CD4-positive, alpha-beta T cell (primary cell): Measurements from ENCODE around the gene PRKAR2B. TPM values are rescaled to one million over a fixed set of nuclear protein-coding genes. Genes with fewer than 3 reads are reported as not detected.

ENCODE experiments used
- ATAC-seq: fragments of 200-7000 bp; cut with Tn5 transposase; one replicate; pipeline ENCODE4 v1.10.0; 2022; ENCODE audit warnings: mild to moderate bottlenecking; ENCODE audit not compliant: poor library complexity
- CTCF ChIA-PET: fragments of 350-600 bp; sonication (Branson Sonifier 250); formaldehyde crosslinking; loops from one replicate; lab custom pipeline; 2021; ENCODE audit warnings: antibody characterized with exemption, inconsistent platforms; lab: Charles Lee
- POLR2A ChIA-PET: fragments of 350-600 bp; sonication (Branson Sonifier 250); formaldehyde crosslinking; loops from one replicate; lab custom pipeline; 2021; ENCODE audit warnings: antibody characterized with exemption, inconsistent platforms; lab: Charles Lee
- DNase-seq, 14 experiments: peaks; one replicate each; pipeline ENCODE4 v3.0.0-alpha.2; 2013 to 2020; ENCODE audit warnings: mixed read lengths in 2 of 14
- H3K27ac ChIP-seq, 2 donors: one replicate each; pipeline versions ENCODE4 v1.5.1 to v1.7.0; 2013; ENCODE audit warnings: low read length in 2 of 2, low read depth in 1 of 2, mild to moderate bottlenecking in 1 of 2
- H3K27me3 ChIP-seq, 2 experiments: 1 replicate in 1 of 2; 2 replicates in 1 of 2; pipeline versions ENCODE4 v1.6.1 to v1.7.0; 2013; ENCODE audit warnings: low read length in 2 of 2, control low read depth in 1 of 2, mild to moderate bottlenecking in 1 of 2, moderate library complexity in 1 of 2; ENCODE audit not compliant: insufficient read depth in 2 of 2, control insufficient read depth in 1 of 2
- H3K36me3 ChIP-seq: one replicate; pipeline ENCODE4 v1.6.1; 2013; ENCODE audit warnings: low read length, control low read depth; ENCODE audit not compliant: insufficient read depth
- H3K4me1 ChIP-seq: one replicate; pipeline ENCODE4 v1.6.1; 2013; ENCODE audit warnings: low read length, control low read depth; ENCODE audit not compliant: insufficient read depth
- H3K4me3 ChIP-seq: one replicate; pipeline ENCODE4 v1.5.1; 2013; ENCODE audit warnings: mild to moderate bottlenecking, low read length, moderate library complexity
- H3K9me3 ChIP-seq, 2 experiments: 1 replicate in 1 of 2; 2 replicates in 1 of 2; pipeline versions ENCODE4 v1.6.1 to v1.7.0; 2013; ENCODE audit warnings: low read length in 2 of 2, mild to moderate bottlenecking in 2 of 2, control low read depth in 1 of 2, moderate library complexity in 1 of 2; ENCODE audit not compliant: control insufficient read depth in 1 of 2, insufficient read depth in 1 of 2
- H3K27ac Mint-ChIP-seq: one replicate; pipeline ENCODE4 v1.8.0; 2020; ENCODE audit warnings: mixed read lengths
- H3K27me3 Mint-ChIP-seq: one replicate; pipeline ENCODE4 v1.8.0; 2021; ENCODE audit warnings: mixed read lengths
- H3K36me3 Mint-ChIP-seq: one replicate; pipeline ENCODE4 v1.8.0; 2021; ENCODE audit warnings: low read depth, mixed read lengths
- H3K4me1 Mint-ChIP-seq: one replicate; pipeline ENCODE4 v1.8.0; 2021; ENCODE audit warnings: low read depth, mixed read lengths
- H3K4me3 Mint-ChIP-seq: one replicate; pipeline ENCODE4 v1.8.0; 2020; ENCODE audit warnings: mild to moderate bottlenecking, mixed read lengths
- H3K9me3 Mint-ChIP-seq: one replicate; pipeline ENCODE4 v1.8.0; 2020; ENCODE audit warnings: mixed read lengths
- CTCF ChIP-seq: fragments of 200-600 bp; IDR thresholded peaks from one replicate; pipeline ENCODE4 v1.8.0; 2022; ENCODE audit warnings: antibody characterized with exemption, mild to moderate bottlenecking
- intact Hi-C, 2 experiments: fragments of 100-400 bp; cut with DNase I in 1 of 2; cut with micrococcal nuclease in 1 of 2; formaldehyde crosslinking; loops; one replicate each; pipeline versions ENCODE4 v1.15.1 to v1.9.0; 2023 to 2025; cut with DNase I, micrococcal nuclease
- total RNA-seq, 174 experiments: library from RNA in 2 of 174; stranded (reverse) in 2 of 174; gene quantifications; one replicate each; pipeline ENCODE4 v1.2.3 and lab custom pipeline; 2021 to 2026

Gene PRKAR2B
- total RNA-seq, 2 experiments from 2014 or later: 0.41 to 0.42 TPM

- Histone ChIP-seq H3K9me3 (no peaks in the 10 kb centered on the region), H3K4me3 (no peak overlapping the region), H3K36me3 (peaks cover 15% of the 10 kb centered on the region), H3K4me1 (peaks cover 19% of the 10 kb centered on the region), H3K27ac (no peak overlapping the region), H3K27me3 (no peaks in the 10 kb centered on the region)
- TF ChIP-seq CTCF: no peak
- intact Hi-C loops: loop anchor here (2.0 to 10.0 kb wide), 6 partner anchors 17 to 1351 kb away; partner anchors contain the start of genes DLD (in 1 of the 2), NAMPT (in 1 of the 2), PNPLA8 (in 1 of the 2) and SYPL1 (in 1 of the 2)
- Mint-ChIP-seq H3K9me3 (no peaks in the 10 kb centered on the region), H3K27ac (peak overlapping the region; percentile 11), H3K4me3 (peak overlapping the region; percentile 31), H3K36me3 (peaks cover 72% of the 10 kb centered on the region), H3K4me1 (peaks cover 80% of the 10 kb centered on the region), H3K27me3 (no peaks in the 10 kb centered on the region)
- no peak for DNase-seq
- CTCF ChIA-PET: interaction anchor here (1.0 to 1.3 kb wide), 3 partner anchors 21 to 23 kb away, joined by 3 read pairs; no protein-coding TSS in a partner anchor
- no peak for ATAC-seq
- POLR2A ChIA-PET: interaction anchor here (1.1 to 1.5 kb wide), 3 partner anchors 18 to 33 kb away, joined by 3 read pairs; no protein-coding TSS in a partner anchor
These were observed 129.3 kb downstream of the PRKAR2B start for GRCh38 chr7:107173691-107174406.

- Histone ChIP-seq H3K27me3 (no peaks in the 10 kb centered on the region), H3K9me3 (no peaks in the 10 kb centered on the region), H3K27ac (no peak overlapping the region), H3K4me3 (no peak overlapping the region), H3K36me3 (peaks cover 64% of the 10 kb centered on the region), H3K4me1 (peaks cover 7% of the 10 kb centered on the region)
- POLR2A ChIA-PET: interaction anchor here (7.8 kb wide), 1 partner anchor 11 kb away, joined by 82 read pairs; the partner anchor contains the start of gene HBP1
- intact Hi-C loops: loop anchor here in 1 of 2 experiments (10.0 kb wide), 1 partner anchor 1345 kb away; the partner anchor contains the start of gene PNPLA8
- ATAC-seq: no peak
- Mint-ChIP-seq H3K4me3 (no peak overlapping the region), H3K4me1 (peaks cover 63% of the 10 kb centered on the region), H3K36me3 (peaks cover 83% of the 10 kb centered on the region), H3K27ac (no peak overlapping the region), H3K27me3 (no peaks in the 10 kb centered on the region), H3K9me3 (no peaks in the 10 kb centered on the region)
- CTCF ChIA-PET: interaction anchor here (1.3 to 1.9 kb wide), 2 partner anchors 12 to 32 kb away, joined by 4 to 5 read pairs; no protein-coding TSS in a partner anchor
- no peak for DNase-seq
- no peak for TF ChIP-seq CTCF
These were observed 135.0 kb downstream of the PRKAR2B start for GRCh38 chr7:107179326-107180164.

GRCh38 chr7:107180378-107180777 lies 135.9 kb downstream of the PRKAR2B start:
- H3K9me3 Mint-ChIP-seq: no peaks in the 10 kb centered on the region
- intact Hi-C loops: no loop called here

More at GRCh38 chr7:107180378-107180777, 135.9 kb downstream of the PRKAR2B start:
- Mint-ChIP-seq H3K4me1 (peaks cover 63% of the 10 kb centered on the region), H3K36me3 (peaks cover 84% of the 10 kb centered on the region), H3K4me3 (no peak overlapping the region), H3K27me3 (no peaks in the 10 kb centered on the region), H3K27ac (no peak overlapping the region)
- TF ChIP-seq CTCF: no peak
- Histone ChIP-seq H3K36me3 (peaks cover 68% of the 10 kb centered on the region), H3K27me3 (no peaks in the 10 kb centered on the region), H3K4me1 (peaks cover 7% of the 10 kb centered on the region), H3K9me3 (no peaks in the 10 kb centered on the region), H3K4me3 (no peak overlapping the region), H3K27ac (no peak overlapping the region)
- CTCF ChIA-PET: interaction anchor here (0.6 to 1.9 kb wide), 3 partner anchors 13 to 33 kb away, joined by 3 to 5 read pairs (median 4); no protein-coding TSS in a partner anchor
- DNase-seq (peak in 11 of 14 experiments; percentile 23 to 84 (median 54)), ATAC-seq (peak; percentile 56)
- POLR2A ChIA-PET: interaction anchor here (0.9 to 7.8 kb wide), 2 partner anchors 12 to 405 kb away, joined by 3 to 82 read pairs; partner anchors contain the start of gene HBP1
